Measurements from ENCODE around the gene GAL3ST1.
"Not testable (repeated sequence)": the region's sequence is repeated elsewhere in the genome, so short reads cannot be mapped to it uniquely, and the experiment has no call there.

GAL3ST1 gene

GRCh38 chr22:30598986-30599385, 24.5 kb upstream of the GAL3ST1 start:
- no peak for FAIRE-seq
- DNase-seq (ENCODE audit: insufficient read length, low spot score): no peak

- FAIRE-seq (no peak), DNase-seq (ENCODE audit: insufficient read length, low spot score) (no peak)
Measured at GRCh38 chr22:30596886-30597285, 22.4 kb upstream of the GAL3ST1 start.

GRCh38 chr22:30596199-30596598, 21.7 kb upstream of the GAL3ST1 start:
- DNase-seq (ENCODE audit: insufficient read length, low spot score) (no peak), FAIRE-seq (no peak)

GRCh38 chr22:30592360-30592713, 17.9 kb upstream of the GAL3ST1 start:
- DNase-seq (ENCODE audit: insufficient read length, low spot score); FAIRE-seq: not testable (repeated sequence)

- FAIRE-seq (peak; percentile 92), DNase-seq (ENCODE audit: insufficient read length, low spot score) (peak; percentile 89)
Measured at GRCh38 chr22:30591588-30592359, 17.3 kb upstream of the GAL3ST1 start, which contains the start of gene PES1. PES1 (minus strand) TSS chr22:30591910; CDS start chr22:30591833, 77 bp downstream.

GRCh38 chr22:30591191-30591587, 16.7 kb upstream of the GAL3ST1 start:
- DNase-seq (ENCODE audit: insufficient read length, low spot score): no peak
- FAIRE-seq: no peak

- FAIRE-seq (no peak), DNase-seq (ENCODE audit: insufficient read length, low spot score) (no peak)
Measured at GRCh38 chr22:30586414-30586813, 11.9 kb upstream of the GAL3ST1 start.

- no peak for FAIRE-seq
Measured at GRCh38 chr22:30584441-30584840, 10.0 kb upstream of the GAL3ST1 start.

GRCh38 chr22:30582788-30583545, 8.5 kb upstream of the GAL3ST1 start:
- FAIRE-seq (no peak), DNase-seq (ENCODE audit: insufficient read length, low spot score) (no peak)

More at GRCh38 chr22:30584441-30584840, 10.0 kb upstream of the GAL3ST1 start:
- DNase-seq (ENCODE audit: insufficient read length, low spot score): no peak

GRCh38 chr22:30582051-30582450, 7.6 kb upstream of the GAL3ST1 start:
- no peak for DNase-seq (ENCODE audit: insufficient read length, low spot score)
- no peak for FAIRE-seq

GRCh38 chr22:30580896-30581295, 6.4 kb upstream of the GAL3ST1 start:
- DNase-seq (ENCODE audit: insufficient read length, low spot score) (no peak), FAIRE-seq (no peak)

- no peak for DNase-seq (ENCODE audit: insufficient read length, low spot score)
- no peak for FAIRE-seq
Measured at GRCh38 chr22:30578481-30578880, 4.0 kb upstream of the GAL3ST1 start.

- no peak for FAIRE-seq
- DNase-seq (ENCODE audit: insufficient read length, low spot score): no peak
Measured at GRCh38 chr22:30575859-30576258, 1.4 kb upstream of the GAL3ST1 start.

- FAIRE-seq: no peak
- no peak for DNase-seq (ENCODE audit: insufficient read length, low spot score)
Measured at GRCh38 chr22:30574997-30575671, 669 bp upstream of the GAL3ST1 start.

GRCh38 chr22:30573594-30574094, 821 bp downstream of the GAL3ST1 start:
- FAIRE-seq: no peak
- no peak for DNase-seq (ENCODE audit: insufficient read length, low spot score)

- FAIRE-seq (no peak), DNase-seq (ENCODE audit: insufficient read length, low spot score) (no peak)
Measured at GRCh38 chr22:30572840-30573593, 1.4 kb downstream of the GAL3ST1 start.

GRCh38 chr22:30572210-30572609, 2.3 kb downstream of the GAL3ST1 start:
- no peak for FAIRE-seq
- no peak for DNase-seq (ENCODE audit: insufficient read length, low spot score)

- DNase-seq (ENCODE audit: insufficient read length, low spot score) (no peak), FAIRE-seq (no peak)
Measured at GRCh38 chr22:30569674-30570202, 4.7 kb downstream of the GAL3ST1 start.

GRCh38 chr22:30568137-30568805, 6.2 kb downstream of the GAL3ST1 start:
- FAIRE-seq (no peak), DNase-seq (ENCODE audit: insufficient read length, low spot score) (no peak)

- FAIRE-seq: not testable (repeated sequence)
Measured at GRCh38 chr22:30567277-30567676, 7.2 kb downstream of the GAL3ST1 start.

More at GRCh38 chr22:30567277-30567676, 7.2 kb downstream of the GAL3ST1 start:
- not testable (repeated sequence) for DNase-seq (ENCODE audit: insufficient read length, low spot score)
